OCI-LY3 (cell line): ENCODE measurements around the gene PDE3A.

Experiments used
- CTCF ChIP-seq: fragments of 200-600, 300-600 bp; sonication (generic); IDR thresholded peaks from 2 replicates; pipeline ENCODE4 v1.5.1; 2014; ENCODE audit warnings: antibody characterized with exemption, low read length, low read depth
- EZH2phosphoT487 ChIP-seq: fragments of 200-600 bp; shearing (Covaris generic); IDR thresholded peaks from 2 replicates; pipeline ENCODE4 v1.6.1; 2018; ENCODE audit warnings: antibody characterized with exemption, mixed run types, low read depth

DNA sequence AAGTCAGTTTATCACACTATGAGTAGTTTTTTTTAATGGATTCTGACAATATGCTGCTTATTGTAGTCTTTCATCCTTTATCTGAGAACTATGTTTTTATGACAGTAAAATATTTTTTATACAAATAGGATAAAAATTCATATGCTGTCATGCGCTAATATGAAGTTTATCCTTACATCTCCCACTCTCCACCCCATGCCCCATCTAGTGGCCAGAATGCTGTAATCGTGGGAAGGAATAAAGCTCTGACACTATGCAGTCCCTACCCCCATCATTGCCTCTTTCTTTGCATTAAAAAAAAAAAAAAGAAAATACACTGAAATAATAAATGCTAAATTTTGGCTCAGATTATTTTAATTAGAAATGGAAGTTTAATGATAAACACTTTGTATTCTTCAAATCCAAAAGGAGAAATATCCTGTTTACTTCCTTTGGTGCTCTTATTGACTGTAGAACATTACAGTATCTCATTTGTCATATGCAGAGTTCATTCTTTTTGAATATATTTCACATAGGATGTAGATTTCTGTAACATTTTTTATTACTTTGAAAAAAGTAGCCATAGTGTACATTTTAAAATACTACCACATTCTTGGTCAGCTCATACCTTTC is 180.9 kb downstream of the PDE3A start:
- TF ChIP-seq CTCF (peak; percentile 49), EZH2phosphoT487 (no peak)
